GM12865 (cell line): Measurements from ENCODE around the gene CELF2.
"Not testable (repeated sequence)": the region's sequence is repeated elsewhere in the genome, so short reads cannot be mapped to it uniquely, and the experiment has no call there.

Experiments used
- DNase-seq: peaks from one replicate; pipeline ENCODE4 v3.0.0; 2010; ENCODE audit warnings: low read depth
- H3K4me3 ChIP-seq: 2 replicates; pipeline ENCODE4 v1.5.1; 2011; ENCODE audit warnings: mild to moderate bottlenecking, low read depth, low read length, control low read depth
- CTCF ChIP-seq: IDR thresholded peaks from 2 replicates; pipeline ENCODE4 v1.5.1; 2011; ENCODE audit warnings: low read length, control low read depth, low read depth, inconsistent platforms; ENCODE audit not compliant: insufficient read depth; ENCODE audit errors: missing control alignments

The CELF2 gene

DNA sequence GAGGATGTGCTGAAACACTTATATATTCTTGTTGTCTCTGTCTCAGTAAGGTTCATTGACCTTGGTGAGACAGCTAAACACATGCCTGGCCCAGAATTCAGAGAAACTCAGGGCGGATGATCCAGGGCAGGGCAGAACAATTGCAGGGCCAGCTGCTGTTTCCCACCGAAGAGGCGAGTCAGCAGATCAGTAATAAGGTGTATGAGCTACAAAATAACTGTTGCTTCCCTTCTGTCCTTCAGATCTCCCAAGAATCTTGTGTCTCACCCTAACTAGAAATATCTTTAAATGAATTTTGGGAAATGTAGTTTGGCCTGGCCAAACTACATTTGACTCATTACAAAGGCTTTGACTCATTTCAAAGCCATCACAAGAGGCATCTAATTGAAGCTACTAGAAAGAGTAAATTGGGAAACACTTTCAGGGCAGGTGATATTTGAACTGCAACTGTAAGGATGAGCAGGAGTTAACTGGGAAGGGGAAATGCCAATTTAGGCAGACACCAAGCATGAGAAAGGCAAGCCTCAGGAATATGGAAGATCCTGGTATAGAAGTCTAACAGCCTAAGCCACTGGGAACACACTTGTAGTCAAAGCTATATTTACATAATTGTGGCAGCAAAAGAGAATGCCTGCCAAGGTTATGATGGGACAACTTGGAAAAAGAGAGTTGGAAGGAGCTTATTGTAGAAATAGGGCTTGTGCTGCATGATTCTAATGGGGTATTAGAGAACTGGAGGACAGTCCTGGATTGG is 24.5 kb upstream of the CELF2 start:
- no peak overlapping the region for H3K4me3 ChIP-seq
- no peak for DNase-seq
- no peak for TF ChIP-seq CTCF

DNA sequence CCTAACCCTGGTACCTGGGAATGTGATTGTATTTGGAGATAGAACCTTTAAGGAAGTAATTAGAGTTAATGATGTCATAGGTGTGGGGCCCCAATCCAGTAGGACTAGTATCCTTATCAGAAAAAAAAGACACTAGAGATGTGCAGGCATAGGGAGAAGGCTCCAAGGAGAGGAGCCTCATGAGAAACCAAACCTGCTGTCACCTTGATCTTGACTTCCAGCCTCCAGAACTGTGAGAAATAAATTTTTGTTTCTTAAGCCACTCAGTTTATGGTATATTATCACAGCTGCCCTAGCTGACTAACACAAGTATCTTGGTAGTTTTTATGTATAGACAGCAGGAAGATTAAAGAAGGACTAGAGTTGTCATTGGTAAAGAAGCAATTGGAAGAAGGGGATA is 23.9 kb upstream of the CELF2 start:
- H3K4me3 ChIP-seq = no peak overlapping the region
- TF ChIP-seq CTCF = no peak

DNA sequence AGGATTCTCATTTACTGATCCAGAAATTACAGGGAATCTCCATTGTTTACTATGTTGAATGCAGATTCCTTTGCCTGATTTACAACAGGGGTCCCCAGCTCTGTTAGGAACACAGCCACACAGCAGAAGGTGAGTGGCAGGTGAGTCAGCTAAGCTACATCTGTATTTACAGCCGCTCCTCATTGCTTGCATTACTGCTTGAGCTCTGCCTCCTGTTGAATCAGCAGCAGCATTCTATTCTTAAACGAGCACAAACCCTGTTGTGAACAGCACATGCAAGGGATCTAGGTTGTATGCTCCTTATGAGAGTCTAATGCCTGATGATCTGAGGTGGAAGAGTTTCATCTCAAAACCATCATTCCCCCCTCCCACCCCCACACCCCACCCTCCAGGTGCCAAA is 23.3 kb upstream of the CELF2 start:
- no peak overlapping the region for H3K4me3 ChIP-seq
- no peak for DNase-seq
- no peak for TF ChIP-seq CTCF

More for the DNA sequence above, 23.9 kb upstream of the CELF2 start:
- no peak for DNase-seq

DNA sequence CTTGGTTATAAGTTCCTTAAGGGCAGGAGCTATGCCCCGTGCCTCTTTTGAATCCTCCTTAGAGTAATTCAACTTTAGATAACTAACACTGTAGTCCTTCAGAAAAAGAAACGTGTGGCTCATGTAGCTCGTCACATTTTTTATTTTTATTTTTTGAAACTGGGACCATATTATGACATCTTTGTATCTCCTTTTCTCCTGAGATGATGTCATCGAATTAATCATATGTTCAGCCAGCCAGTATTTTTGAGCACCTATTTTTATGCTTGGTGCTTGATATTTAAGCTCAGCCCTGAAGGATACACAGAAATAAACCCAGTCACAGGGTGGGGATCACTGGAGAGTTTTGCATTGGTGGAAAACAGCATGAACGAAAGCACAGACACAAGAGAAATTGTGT is 22.6 kb upstream of the CELF2 start:
- TF ChIP-seq CTCF = no peak
- no peak for DNase-seq

DNA sequence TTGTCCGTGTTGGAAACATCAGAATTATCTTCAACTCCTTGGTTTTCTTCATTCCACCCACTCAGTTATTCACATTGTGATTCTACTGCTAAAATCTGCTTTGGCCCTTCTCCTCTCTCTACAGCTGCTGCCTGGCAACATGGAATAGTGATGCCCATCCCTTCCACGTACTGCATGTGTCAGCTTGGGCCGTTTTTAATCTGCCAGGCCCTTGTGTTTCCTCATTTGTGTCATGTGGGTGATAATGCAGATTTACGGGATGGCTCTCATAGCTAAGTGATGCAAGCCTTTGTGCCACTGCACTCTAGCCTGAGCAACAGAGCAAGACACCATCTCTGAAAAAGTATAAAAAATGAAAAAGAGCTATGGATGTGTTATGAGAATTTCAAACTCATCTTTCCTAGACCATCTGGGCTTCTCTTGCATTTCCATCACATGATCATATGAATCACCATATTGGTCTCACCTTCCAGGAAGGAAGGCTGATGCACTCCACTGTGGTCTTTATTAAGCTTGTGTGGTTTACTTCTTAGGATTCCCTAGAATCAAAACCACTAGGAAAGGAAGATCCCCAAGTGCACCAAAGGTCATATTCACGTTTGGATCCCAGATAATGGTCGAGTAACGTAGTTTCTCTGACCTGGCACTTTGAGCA is 20.6 kb upstream of the CELF2 start:
- DNase-seq = no peak
- TF ChIP-seq CTCF = no peak
- no peak overlapping the region for H3K4me3 ChIP-seq

More for the DNA sequence above, 22.6 kb upstream of the CELF2 start:
- H3K4me3 ChIP-seq = no peak overlapping the region

DNA sequence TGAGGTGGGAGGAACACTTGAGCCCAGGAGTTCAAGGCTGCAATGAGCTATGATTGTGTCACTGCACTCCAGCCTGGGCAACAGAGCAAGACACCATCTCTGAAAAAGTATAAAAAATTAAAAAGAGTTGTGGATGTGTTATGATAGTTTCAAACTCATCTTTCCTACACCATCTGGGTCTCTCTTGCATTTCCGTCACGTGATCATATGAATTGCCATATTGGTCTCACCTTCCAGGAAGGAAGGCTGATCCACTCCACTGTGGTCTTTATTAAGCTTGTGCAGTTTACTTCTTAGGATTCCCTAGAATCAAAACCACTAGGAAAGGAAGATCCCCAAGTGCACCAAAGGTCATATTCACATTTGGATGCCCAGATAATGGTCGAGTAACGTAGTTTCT is 18.2 kb upstream of the CELF2 start:
- not testable (repeated sequence) for DNase-seq, H3K4me3 ChIP-seq

- no peak for DNase-seq
- no peak for TF ChIP-seq CTCF
- no peak overlapping the region for H3K4me3 ChIP-seq
Observed at GRCh38 chr10:11002485-11002884, 15.2 kb upstream of the CELF2 start.
